ENCODE results near the gene GAB2. TPM values are rescaled to one million over a fixed set of nuclear protein-coding genes. Genes with fewer than 3 reads are reported as not detected.

GAB2 gene
- total and polyA plus RNA-seq, 2 of the 4 experiments (the other 2 are of a cell fraction): 3.3 to 5.9 TPM

DNA sequence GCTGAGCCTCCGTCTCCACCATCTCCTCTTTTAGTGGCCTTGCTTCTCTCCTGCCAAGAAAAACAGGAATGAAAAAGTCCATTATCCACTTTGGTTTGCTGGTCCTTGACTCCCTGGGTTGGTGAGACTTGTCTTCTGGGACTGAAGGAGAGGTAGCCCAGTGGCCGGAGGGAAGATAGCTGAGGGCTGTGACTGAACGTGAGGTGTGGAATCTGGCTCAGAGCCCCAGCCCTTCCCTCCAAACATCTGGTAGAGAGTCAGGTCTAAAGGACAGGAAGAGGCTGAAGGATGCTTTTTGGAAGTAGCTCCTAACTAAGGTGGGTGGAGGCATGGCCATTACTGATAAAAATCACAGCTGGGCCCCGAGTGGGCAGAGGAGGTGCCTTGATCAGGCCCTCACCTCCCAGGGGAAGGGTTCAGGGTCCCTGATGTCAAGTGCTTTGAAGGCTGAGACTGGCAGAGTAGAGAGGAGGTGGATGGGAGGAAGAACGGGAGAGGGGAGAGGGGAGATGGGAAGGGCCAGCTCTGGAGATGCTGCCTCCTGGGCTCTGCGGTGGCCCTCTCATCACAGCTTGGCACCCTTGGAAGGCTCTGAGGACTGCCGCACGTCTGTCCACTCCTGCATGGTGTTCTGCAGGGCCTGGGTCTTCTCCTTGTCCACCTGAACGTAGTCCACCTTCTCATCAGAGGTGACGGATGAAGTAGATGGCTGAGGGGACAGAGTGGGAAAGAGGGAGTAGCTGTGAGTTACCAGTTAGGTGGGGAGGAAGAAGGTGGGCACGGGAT lies 198.7 kb downstream of the GAB2 start:
- H3K36me3 ChIP-seq (ENCODE audit: control insufficient read depth, insufficient read depth, low read length): peaks cover 77% of the 10 kb centered on the region
- no peak overlapping the region for H3K9ac ChIP-seq (ENCODE audit: low read depth, low read length)
- H2BK120ac ChIP-seq (ENCODE audit: low read depth, low read length): no peak overlapping the region
- H3K14ac ChIP-seq (replicated peaks; ENCODE audit: low read depth, low read length): no peak overlapping the region
- no peak overlapping the region for H3K4me2 ChIP-seq (ENCODE audit: low read depth, low read length)
- H3K4me3 ChIP-seq (ENCODE audit: insufficient read depth, low read depth, low read length): no peak overlapping the region
- no peak overlapping the region for H3K23ac ChIP-seq (ENCODE audit: low read depth, low read length)
- H3K27ac ChIP-seq (ENCODE audit: insufficient read depth, low read length): no peak overlapping the region
- no peak overlapping the region for H4K5ac ChIP-seq (ENCODE audit: low read depth, low read length)
- no peak overlapping the region for H3K18ac ChIP-seq (ENCODE audit: low read depth, low read length)
- ATAC-seq (ENCODE audit: low read depth) (no peak), DNase-seq (no peak)
- no peak overlapping the region for H2BK15ac ChIP-seq (ENCODE audit: low read depth, low read length)
- no peaks in the 10 kb centered on the region for H3K9me3 ChIP-seq (ENCODE audit: control insufficient read depth, insufficient read depth, low read length)
- no peak overlapping the region for H2AK9ac ChIP-seq (replicated peaks; ENCODE audit: low read depth, low read length, poor library complexity)
- H3K4me1 ChIP-seq (ENCODE audit: control insufficient read depth, insufficient read depth, low read length): no peaks in the 10 kb centered on the region
- H4K91ac ChIP-seq (ENCODE audit: insufficient read depth, low read depth, low read length): no peak overlapping the region
- H3K9me1 ChIP-seq (ENCODE audit: insufficient read depth, low read length): peaks cover 19% of the 10 kb centered on the region
- in situ Hi-C loops (cut with MboI; ENCODE audit: low sequenced_read_pairs) (no loop called here), dilution Hi-C loops (cut with HindIII; ENCODE audit: low sequenced_read_pairs, unreplicated experiment) (no loop called here), intact Hi-C loops (cut with micrococcal nuclease) (no loop called here)
- H3K79me1 ChIP-seq (ENCODE audit: low read depth in 1 of 2, low read length in 2 of 2): peaks cover 0 to 9% of the 10 kb centered on the region in 2 experiments; a peak in 2 of 4 replicates
- no peak overlapping the region for H2AK5ac ChIP-seq (ENCODE audit: low read depth, low read length)
- H2AFZ ChIP-seq (replicated peaks; ENCODE audit: low read length, poor library complexity): no peak overlapping the region
- POLR2A ChIA-PET (ENCODE audit: unreplicated experiment): no interaction called here
- H3K56ac ChIP-seq (ENCODE audit: extremely low read depth, insufficient read depth, low read length): no peak overlapping the region
- no peaks in the 10 kb centered on the region for H3K27me3 ChIP-seq (ENCODE audit: control insufficient read depth, insufficient read depth, low read length)
- no TSS peak for BruUV-seq (replicated peaks)
- H4K20me1 ChIP-seq (ENCODE audit: insufficient read depth, low read length): peaks cover 8% of the 10 kb centered on the region; the same call in 1 of the 2 replicates
- H2BK5ac ChIP-seq (ENCODE audit: low read depth, low read length, poor library complexity, severe bottlenecking): no peak overlapping the region
- no peak for TF ChIP-seq RCOR1 (IDR thresholded peaks at IDR 0.05; ENCODE audit: insufficient replicate concordance, low read length)
- no peak for TF ChIP-seq POLR2A (IDR thresholded peaks at IDR 0.05; ENCODE audit: low read depth, low read length)
- no peak overlapping the region for H3K4ac ChIP-seq (ENCODE audit: low read depth, low read length)
- H4K8ac ChIP-seq (ENCODE audit: low read depth in 2 of 2, low read length in 2 of 2): no peak overlapping the region
- 76% methylated on average over 2 of the region's 11 CpGs; no CpG with 5 or more reads in 1 of the 2 experiments for whole genome bisulfite sequencing, 2 experiments (ENCODE audit: extremely low coverage in 2 of 2, insufficient read length in 1 of 2)
- CTCF ChIA-PET: no interaction called here
- H2BK20ac ChIP-seq (ENCODE audit: low read depth, low read length): no peak overlapping the region

Data from IMR-90 (cell line).